Adrenal gland (tissue), 5 donors: ENCODE data around the gene RASSF6.

Experiments
- CTCF ChIP-seq, 6 experiments: fragments of 450-650 bp in 4 of 6; fragments of 200-600 bp in 2 of 6; sonication (generic) in 1 of 6; IDR thresholded peaks; 1 replicate in 5 of 6; 2 replicates in 1 of 6; pipeline versions ENCODE4 v1.5.1 to v1.8.0; 2016 to 2021; ENCODE audit warnings: antibody characterized with exemption in 6 of 6, mild to moderate bottlenecking in 2 of 6, moderate library complexity in 1 of 6
- POLR2A ChIP-seq, 2 donors: fragments of 450-650 bp; IDR thresholded peaks; one replicate each; pipeline ENCODE4 v1.6.1; 2017; ENCODE audit warnings: antibody characterized with exemption in 2 of 2, mild to moderate bottlenecking in 2 of 2, moderate library complexity in 1 of 2
- donor health status: DM: no; HTN: no; CAD: no.

GRCh38 chr4:73539386-73539785 lies 80.8 kb downstream of the RASSF6 start:
- TF ChIP-seq CTCF (IDR thresholded peaks at IDR 0.05) (no peak), POLR2A (IDR thresholded peaks at IDR 0.05) (no peak)
